ENCODE data around the gene MEG3. TPM values are rescaled to one million over a fixed set of nuclear protein-coding genes. Genes with fewer than 3 reads are reported as not detected.

The MEG3 gene
- total RNA-seq, result 10 to 100 TPM; 56.2 to 99.4 TPM
- long read RNA-seq, donor 1, full-length matches to known transcripts, result 14 of 15 reads
- long read RNA-seq, donor 1, partial matches to known transcripts, result 1 of 15 reads
- long read RNA-seq, donor 1, other reads (novel, unspliced or antisense), result 0 of 15 reads
- long read RNA-seq, donor 2, full-length matches to known transcripts, result 18 of 20 reads
- long read RNA-seq, donor 2, partial matches to known transcripts, result 1 of 20 reads
- long read RNA-seq, donor 2, other reads (novel, unspliced or antisense), result 1 of 20 reads

GRCh38 chr14:100825713-100826331 lies at the start of gene MEG3:
TSS of gene MEG3 (plus strand) at chr14:100826118.
- intact Hi-C loops (cut with DNase I), result no loop called here
- peak; percentile 85 for DNase-seq (ENCODE audit: low spot score)

DNA sequence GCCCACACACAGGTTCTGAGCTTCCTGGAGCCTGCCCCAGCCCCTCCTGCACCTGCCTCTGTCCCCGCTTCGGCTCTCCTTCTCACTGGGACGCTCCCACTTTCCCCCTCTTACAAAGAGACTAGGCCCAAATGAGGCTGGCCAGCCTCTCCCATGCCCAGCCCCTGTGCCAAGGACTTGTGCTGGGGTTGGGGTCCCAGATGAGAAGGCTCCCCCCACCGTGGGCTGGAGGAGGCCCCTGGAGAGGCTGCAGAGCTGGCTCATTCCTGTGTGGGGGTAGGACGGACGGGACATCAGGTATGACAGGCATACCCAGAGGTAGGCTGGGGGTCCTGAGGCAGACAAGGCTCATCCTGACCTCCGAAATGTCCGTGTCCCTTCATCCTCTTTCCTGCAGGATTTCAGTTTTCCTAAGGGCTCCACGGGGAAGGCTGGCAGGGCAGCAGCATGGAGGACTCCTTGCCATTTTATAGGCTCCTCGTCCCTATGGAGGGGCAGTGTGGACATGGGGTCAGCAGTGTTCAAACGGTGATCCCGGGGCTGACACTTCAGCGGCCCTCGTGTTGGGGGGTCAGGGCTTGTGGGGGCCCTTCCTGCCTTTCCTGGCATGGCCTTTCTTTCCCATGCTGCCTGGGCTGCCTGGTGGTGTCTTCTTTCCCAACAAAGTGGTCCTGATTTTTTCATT lies 49.1 kb upstream of the MEG3 start:
- peak; percentile 58 for DNase-seq (ENCODE audit: low spot score)
- intact Hi-C loops (cut with DNase I), result no loop called here

DNA sequence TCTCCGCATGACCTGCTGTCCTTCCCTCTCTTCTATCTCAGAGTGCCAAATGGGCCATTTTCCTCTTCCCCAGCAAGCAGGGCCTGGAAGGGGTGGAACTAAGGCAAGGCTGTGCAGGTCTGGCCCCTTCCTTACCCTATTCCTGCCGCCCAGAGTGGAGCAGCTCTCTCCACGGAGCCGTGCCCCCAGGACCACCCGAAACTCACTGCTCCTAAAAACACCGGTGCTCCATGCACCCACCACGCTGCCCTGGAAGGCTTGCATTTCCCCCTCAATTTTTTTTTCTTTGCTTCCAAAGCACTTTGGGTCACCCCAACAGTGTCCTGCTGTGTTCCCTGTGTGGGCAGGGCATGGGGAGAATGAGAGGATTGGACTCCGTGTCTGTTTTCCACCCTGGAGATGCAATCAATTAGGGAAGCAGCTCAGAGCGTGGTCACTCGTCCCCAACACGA lies 48.5 kb upstream of the MEG3 start:
- peak; percentile 57 for DNase-seq (ENCODE audit: low spot score)
- intact Hi-C loops (cut with DNase I), result no loop called here

DNA sequence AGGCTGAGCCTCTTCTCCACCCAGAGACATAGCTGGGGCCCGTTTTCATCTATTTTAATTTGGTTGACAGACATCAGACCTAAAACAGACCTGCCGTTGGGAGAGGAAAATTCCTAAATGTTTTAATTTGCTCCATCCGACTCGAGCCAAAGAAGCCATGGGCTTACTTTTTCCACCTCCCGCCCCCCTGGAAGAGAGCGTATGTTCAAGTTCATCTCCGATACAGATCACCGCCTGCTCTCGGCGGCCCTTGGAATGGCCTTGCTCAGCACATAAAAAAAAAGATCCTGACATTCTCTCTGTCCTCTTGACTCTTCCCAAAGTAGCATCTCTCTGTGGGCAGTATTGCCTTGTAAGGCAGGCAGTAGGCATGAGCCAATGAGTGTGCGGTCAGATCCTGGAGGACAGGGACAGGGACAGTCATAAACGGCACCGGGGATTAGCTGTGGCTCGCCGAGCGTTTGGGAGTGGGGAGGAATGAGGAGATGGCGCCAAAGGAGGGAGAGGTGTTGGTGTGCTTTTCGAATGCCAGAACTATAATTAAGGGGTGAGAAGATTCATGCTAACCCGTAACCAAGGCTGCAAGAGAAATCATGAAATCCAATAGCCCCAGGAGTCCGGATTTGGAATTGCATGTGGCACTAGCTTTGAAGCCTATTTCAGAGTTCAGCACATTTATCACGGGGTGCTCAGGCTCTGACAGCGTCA lies 47.9 kb upstream of the MEG3 start:
- peak; percentile 44 for DNase-seq (ENCODE audit: low spot score)
- intact Hi-C loops (cut with DNase I), result no loop called here

- intact Hi-C loops (cut with DNase I), result no loop called here
- peak; percentile 37 for DNase-seq (ENCODE audit: low spot score)
These were observed 47.4 kb upstream of the MEG3 start for GRCh38 chr14:100778526-100778882.

DNA sequence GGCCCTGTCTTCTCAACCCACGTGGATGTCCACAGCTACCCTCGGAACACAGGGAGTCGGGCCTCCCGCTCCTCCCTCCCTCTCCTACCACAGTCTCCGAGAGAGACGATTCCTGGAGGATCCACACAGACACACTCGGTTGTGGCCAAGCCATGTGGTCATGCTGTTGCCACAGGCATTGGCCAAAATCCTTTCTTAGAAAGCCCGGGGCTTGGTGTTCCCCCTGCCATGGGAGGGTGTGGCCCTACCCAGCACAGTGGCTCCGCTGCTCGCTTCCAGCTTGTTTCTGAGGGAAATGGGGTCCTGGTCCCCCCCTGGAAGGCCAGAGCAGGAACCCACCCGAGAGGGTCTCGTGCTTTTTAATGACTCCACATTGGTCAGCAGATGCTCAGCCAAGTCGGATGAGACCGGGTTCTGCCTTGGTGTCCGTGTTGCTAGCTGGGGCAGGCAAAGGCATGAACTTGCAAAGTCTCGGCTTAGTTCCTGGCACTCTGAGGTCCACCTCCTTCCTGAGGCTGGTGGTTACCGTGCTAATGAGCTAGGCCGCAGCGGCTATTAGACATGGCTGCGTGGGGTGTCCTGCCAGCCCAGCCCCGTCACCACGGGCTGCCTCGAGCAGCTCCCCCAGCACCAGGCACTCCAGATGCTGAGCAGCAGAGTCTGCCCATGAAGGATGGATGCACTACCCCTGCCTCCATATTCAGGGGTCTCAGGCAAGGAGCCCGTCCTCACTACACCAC lies 46.8 kb upstream of the MEG3 start:
- DNase-seq (ENCODE audit: low spot score), result peak; percentile 71
- intact Hi-C loops (cut with DNase I), result no loop called here

- peak; percentile 64 for DNase-seq (ENCODE audit: low spot score)
- intact Hi-C loops (cut with DNase I), result no loop called here
These were observed 46.2 kb upstream of the MEG3 start for GRCh38 chr14:100779691-100780080.

- peak; percentile 49 for DNase-seq (ENCODE audit: low spot score)
- intact Hi-C loops (cut with DNase I), result no loop called here
These were observed 45.7 kb upstream of the MEG3 start for GRCh38 chr14:100780246-100780645.

DNA sequence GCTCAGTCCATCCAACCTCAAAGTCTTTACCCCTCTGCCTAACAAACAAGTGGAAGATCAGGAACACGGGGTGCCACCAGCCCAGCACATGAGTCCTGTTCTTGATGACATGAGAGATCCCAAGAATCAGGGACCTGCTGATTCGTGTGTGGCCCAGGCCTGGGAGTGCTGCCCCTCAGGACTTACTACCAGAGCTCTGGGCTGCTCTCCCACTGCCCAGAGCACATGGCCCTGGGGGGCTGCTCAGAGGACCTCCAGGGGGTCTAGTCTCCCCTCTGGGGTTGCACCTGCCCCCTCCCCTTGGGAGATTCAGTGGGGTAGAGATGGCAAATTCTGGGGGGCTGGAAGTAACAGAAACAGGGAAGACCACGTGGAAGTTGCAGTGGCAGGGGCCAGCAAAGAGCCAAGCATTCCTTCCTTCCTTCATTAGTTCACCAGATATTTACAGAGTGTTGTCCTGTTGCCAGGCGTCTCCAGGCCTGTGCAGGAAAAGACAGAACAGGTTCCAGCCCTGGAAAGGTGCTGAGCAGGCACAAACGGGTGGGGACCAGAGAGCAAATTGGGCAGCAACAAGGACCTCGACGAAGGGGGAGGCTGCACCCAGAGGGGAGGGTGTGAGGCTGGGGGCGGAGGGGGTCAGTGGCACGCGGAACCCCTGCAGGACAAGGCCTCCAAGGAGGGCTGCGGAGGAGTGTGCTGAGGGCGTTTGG lies 45.1 kb upstream of the MEG3 start:
- intact Hi-C loops (cut with DNase I), result no loop called here
- DNase-seq (ENCODE audit: low spot score), result peak; percentile 52

- intact Hi-C loops (cut with DNase I), result no loop called here
- peak; percentile 25 for DNase-seq (ENCODE audit: low spot score)
These were observed 44.0 kb upstream of the MEG3 start for GRCh38 chr14:100781952-100782351.

- intact Hi-C loops (cut with DNase I), result no loop called here
- DNase-seq (ENCODE audit: low spot score), result peak; percentile 40
These were observed 43.2 kb upstream of the MEG3 start for GRCh38 chr14:100782516-100783320.

- intact Hi-C loops (cut with DNase I), result no loop called here
- peak; percentile 77 for DNase-seq (ENCODE audit: low spot score)
These were observed 42.1 kb upstream of the MEG3 start for GRCh38 chr14:100783630-100784370.

DNA sequence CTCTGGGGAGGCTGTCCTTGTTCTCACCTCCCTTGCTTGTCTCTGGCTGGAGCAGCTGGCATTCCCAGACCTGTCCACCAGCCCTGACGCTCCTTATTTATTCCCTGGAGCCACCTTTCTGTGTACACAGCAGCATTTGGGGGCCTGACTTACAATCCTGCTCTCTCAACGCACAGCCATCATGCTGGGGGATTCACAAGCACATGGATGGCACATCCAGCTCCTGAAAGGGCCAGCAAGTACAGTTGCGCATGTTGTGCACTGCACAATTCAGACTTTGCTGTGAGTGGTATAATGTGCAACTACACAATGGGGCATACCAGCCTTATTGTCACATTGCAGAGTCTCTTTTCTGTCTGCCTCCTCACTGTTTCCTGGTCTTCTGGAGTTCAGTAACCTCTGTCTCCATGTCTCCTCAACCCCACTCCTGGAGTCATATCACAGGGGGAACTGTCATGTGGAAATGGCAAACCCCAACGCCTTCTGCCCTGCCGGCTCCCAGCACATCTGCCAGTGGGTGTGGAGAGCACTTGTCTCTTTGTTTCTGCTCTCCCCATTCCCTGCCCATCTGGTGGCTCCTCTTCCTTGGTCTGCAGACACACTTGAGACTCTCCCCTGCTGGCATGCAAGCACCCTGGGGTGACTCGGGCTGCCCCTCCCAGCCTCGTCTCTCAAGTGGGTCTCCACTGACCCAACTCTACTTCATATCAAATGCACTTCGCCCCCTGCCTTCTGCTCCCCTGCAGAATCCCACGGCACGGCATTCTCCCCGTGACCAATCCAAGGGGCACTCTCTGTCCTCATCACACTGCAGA lies 41.2 kb upstream of the MEG3 start:
- DNase-seq (ENCODE audit: low spot score), result peak; percentile 47

DNA sequence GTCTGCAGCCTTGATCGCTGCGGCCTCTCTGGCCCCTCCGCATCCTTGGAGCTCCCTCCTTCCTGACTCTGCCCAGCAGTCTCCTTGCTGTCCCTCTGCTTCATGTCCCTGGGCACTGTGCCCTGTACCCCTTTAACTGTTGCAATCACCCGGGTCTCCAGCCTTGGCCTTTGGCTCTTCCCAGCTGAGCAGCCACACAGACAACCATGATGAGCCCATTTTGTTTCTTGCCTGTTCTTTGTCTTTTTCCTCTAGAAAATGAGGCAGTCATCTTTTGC lies 40.6 kb upstream of the MEG3 start:
- intact Hi-C loops (cut with DNase I), result no loop called here
- DNase-seq (ENCODE audit: low spot score), result no peak

More for the DNA sequence above, 41.2 kb upstream of the MEG3 start:
- intact Hi-C loops (cut with DNase I), result no loop called here

GRCh38 chr14:100785626-100786025 lies 40.3 kb upstream of the MEG3 start:
- peak; percentile 45 for DNase-seq (ENCODE audit: low spot score)
- intact Hi-C loops (cut with DNase I), result no loop called here

GRCh38 chr14:100786131-100786530 lies 39.8 kb upstream of the MEG3 start:
- DNase-seq (ENCODE audit: low spot score), result peak; percentile 28
- intact Hi-C loops (cut with DNase I), result no loop called here
